HEK293 (cell line): ENCODE results near the gene CASP2.

Source experiments
- ZBTB8A ChIP-seq: fragments of 450-650 bp; formaldehyde crosslinking; IDR thresholded peaks from 2 replicates; pipeline ENCODE4 v1.5.1; 2016; ENCODE audit warnings: missing biosample characterization, missing genetic modification characterization
- ZNF302 ChIP-seq: fragments of 450-650 bp; formaldehyde crosslinking; IDR thresholded peaks from 2 replicates; pipeline ENCODE4 v1.5.1; 2016; ENCODE audit warnings: missing biosample characterization, missing genetic modification characterization, low read depth
- TF ChIP-seq, protein P1 (sequence below): fragments of 450-650 bp; formaldehyde crosslinking; IDR thresholded peaks from 2 replicates; pipeline ENCODE4 v1.5.1; 2016; ENCODE audit warnings: missing biosample characterization, missing genetic modification characterization

DNA sequence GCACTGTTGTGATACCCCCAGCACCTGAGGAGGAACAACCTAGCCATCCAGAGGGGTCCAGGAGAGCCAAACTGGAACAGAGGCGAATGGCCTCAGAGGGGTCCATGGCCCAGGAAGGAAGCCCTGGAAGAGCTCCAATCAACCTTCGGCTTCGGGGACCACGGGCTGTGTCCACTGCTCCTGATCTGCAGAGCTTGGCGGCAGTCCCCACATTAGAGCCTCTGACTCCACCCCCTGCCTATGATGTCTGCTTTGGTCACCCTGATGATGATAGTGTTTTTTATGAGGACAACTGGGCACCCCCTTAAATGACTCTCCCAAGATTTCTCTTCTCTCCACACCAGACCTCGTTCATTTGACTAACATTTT, 1.6 kb upstream of the CASP2 start:
- TF ChIP-seq ZBTB8A (no peak), ZNF302 (tag by site-specific recombination) (no peak)
- TF ChIP-seq, protein P1, sequence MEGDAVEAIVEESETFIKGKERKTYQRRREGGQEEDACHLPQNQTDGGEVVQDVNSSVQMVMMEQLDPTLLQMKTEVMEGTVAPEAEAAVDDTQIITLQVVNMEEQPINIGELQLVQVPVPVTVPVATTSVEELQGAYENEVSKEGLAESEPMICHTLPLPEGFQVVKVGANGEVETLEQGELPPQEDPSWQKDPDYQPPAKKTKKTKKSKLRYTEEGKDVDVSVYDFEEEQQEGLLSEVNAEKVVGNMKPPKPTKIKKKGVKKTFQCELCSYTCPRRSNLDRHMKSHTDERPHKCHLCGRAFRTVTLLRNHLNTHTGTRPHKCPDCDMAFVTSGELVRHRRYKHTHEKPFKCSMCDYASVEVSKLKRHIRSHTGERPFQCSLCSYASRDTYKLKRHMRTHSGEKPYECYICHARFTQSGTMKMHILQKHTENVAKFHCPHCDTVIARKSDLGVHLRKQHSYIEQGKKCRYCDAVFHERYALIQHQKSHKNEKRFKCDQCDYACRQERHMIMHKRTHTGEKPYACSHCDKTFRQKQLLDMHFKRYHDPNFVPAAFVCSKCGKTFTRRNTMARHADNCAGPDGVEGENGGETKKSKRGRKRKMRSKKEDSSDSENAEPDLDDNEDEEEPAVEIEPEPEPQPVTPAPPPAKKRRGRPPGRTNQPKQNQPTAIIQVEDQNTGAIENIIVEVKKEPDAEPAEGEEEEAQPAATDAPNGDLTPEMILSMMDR (tag by site-specific recombination), result no peak
